SK-N-SH (cell line): ENCODE measurements around the gene SPRYD3. TPM values are rescaled to one million over a fixed set of nuclear protein-coding genes. Genes with fewer than 3 reads are reported as not detected.

Experiments
- CTCF ChIA-PET: fragments of 300-600, 350-600 bp; formaldehyde crosslinking; extraction: SDS; loops from one replicate; lab custom pipeline; 2021; lab: Yijun Ruan, JAX
- POLR2A ChIA-PET: fragments of 350-600 bp; sonication (Branson Sonifier 250); formaldehyde crosslinking; extraction: SDS; loops from one replicate; lab custom pipeline; 2020; ENCODE audit warnings: antibody characterized with exemption, inconsistent platforms; lab: Yijun Ruan, JAX
- DNase-seq: peaks from one replicate; pipeline ENCODE4 v3.0.0; 2012
- H2AFZ ChIP-seq: fragments of 200-600 bp; sonication (generic); 2 replicates; pipeline ENCODE4 v1.8.1; 2016; ENCODE audit warnings: antibody characterized with exemption, mild to moderate bottlenecking, low read depth
- H3F3A ChIP-seq: fragments of 200-600 bp; sonication (generic); replicated peaks from 2 replicates; pipeline ENCODE3; 2016; ENCODE audit warnings: antibody characterized with exemption, mild to moderate bottlenecking; ENCODE audit not compliant: insufficient read depth
- H3K27ac ChIP-seq, 2 experiments: fragments of 200-500 bp in 1 of 2; fragments of 200-600 bp in 1 of 2; sonication (Bioruptor generic) in 1 of 2; sonication (generic), shearing (Covaris generic) in 1 of 2; 2 replicates each; pipeline versions ENCODE4 v1.5.1 to v1.6.1; 2014 to 2016; ENCODE audit warnings: low read depth in 2 of 2, inconsistent platforms in 1 of 2, low read length in 1 of 2, mild to moderate bottlenecking in 1 of 2, mixed read lengths in 1 of 2
- H3K27me3 ChIP-seq: fragments of 200-600 bp; sonication (generic), shearing (Covaris generic); 2 replicates; pipeline ENCODE4 v1.6.1; 2016; ENCODE audit warnings: mixed run types; ENCODE audit not compliant: insufficient read depth
- H3K36me3 ChIP-seq, 2 experiments: fragments of 200-500 bp in 1 of 2; fragments of 200-600 bp in 1 of 2; sonication (Bioruptor generic) in 1 of 2; sonication (generic) in 1 of 2; replicated peaks in 1 of 2; 2 replicates each; pipeline versions ENCODE3 to v1.5.1; 2014 to 2016; ENCODE audit warnings: low read length in 1 of 2, mild to moderate bottlenecking in 1 of 2; ENCODE audit not compliant: insufficient read depth in 2 of 2, control insufficient read depth in 1 of 2
- H3K4me1 ChIP-seq, 2 experiments: fragments of 200-500 bp in 1 of 2; fragments of 200-600 bp in 1 of 2; sonication (Bioruptor generic) in 1 of 2; sonication (generic), shearing (Covaris generic) in 1 of 2; 2 replicates each; pipeline versions ENCODE4 v1.5.1 to v1.6.1; 2014 to 2016; ENCODE audit warnings: low read depth in 1 of 2, low read length in 1 of 2, mixed run types in 1 of 2; ENCODE audit not compliant: insufficient read depth in 2 of 2, control insufficient read depth in 1 of 2
- H3K4me2 ChIP-seq: fragments of 200-600 bp; sonication (generic), shearing (Covaris generic); 2 replicates; pipeline ENCODE4 v1.6.1; 2017; ENCODE audit warnings: mixed run types
- H3K4me3 ChIP-seq, 2 experiments: fragments of 200-500 bp in 1 of 2; fragments of 200-600 bp in 1 of 2; sonication (Bioruptor generic) in 1 of 2; sonication (generic), shearing (Covaris generic) in 1 of 2; 2 replicates each; pipeline versions ENCODE4 v1.5.1 to v1.8.1; 2014 to 2016; ENCODE audit warnings: low read depth in 2 of 2, inconsistent platforms in 1 of 2, low read length in 1 of 2, mild to moderate bottlenecking in 1 of 2, mixed read lengths in 1 of 2, moderate library complexity in 1 of 2
- H3K79me2 ChIP-seq: fragments of 200-600 bp; sonication (generic); 2 replicates; pipeline ENCODE4 v1.8.1; 2017; ENCODE audit warnings: mild to moderate bottlenecking; ENCODE audit not compliant: insufficient read depth
- H3K9ac ChIP-seq: fragments of 200-600 bp; sonication (generic); 2 replicates; pipeline ENCODE4 v1.6.1; 2017; ENCODE audit warnings: mixed run types
- H3K9me2 ChIP-seq: fragments of 200-600 bp; sonication (generic); 2 replicates; pipeline ENCODE4 v1.6.1; 2017; ENCODE audit warnings: mixed run types
- H3K9me3 ChIP-seq: fragments of 200-600 bp; sonication (generic); 2 replicates; pipeline ENCODE4 v1.6.1; 2017; ENCODE audit warnings: mixed run types, mild to moderate bottlenecking, moderate library complexity
- H4K20me1 ChIP-seq: fragments of 200-600 bp; sonication (generic); 2 replicates; pipeline ENCODE4 v1.6.1; 2017; ENCODE audit warnings: mild to moderate bottlenecking, mixed run types; ENCODE audit not compliant: insufficient read depth
- ELF1 ChIP-seq: IDR thresholded peaks from 2 replicates; pipeline ENCODE4 v1.4.0; 2012
- FOXJ3 ChIP-seq: sonication (generic); formaldehyde crosslinking; IDR thresholded peaks from 2 replicates; pipeline ENCODE4 v1.5.1; 2020; ENCODE audit warnings: mild to moderate bottlenecking, missing genetic modification reagents
- FOXM1 ChIP-seq: IDR thresholded peaks from 2 replicates; pipeline ENCODE4 v1.4.0; 2012; ENCODE audit warnings: low read depth, mild to moderate bottlenecking
- JUND ChIP-seq: IDR thresholded peaks from 2 replicates; pipeline ENCODE4 v1.4.0; 2012
- MAX ChIP-seq: IDR thresholded peaks from 2 replicates; pipeline ENCODE4 v1.4.0; 2012; ENCODE audit warnings: low read depth
- NFIC ChIP-seq: IDR thresholded peaks from 2 replicates; pipeline ENCODE4 v1.4.0; 2012; ENCODE audit warnings: borderline replicate concordance
- RAD21 ChIP-seq: IDR thresholded peaks from 2 replicates; pipeline ENCODE4 v1.6.1; 2012; ENCODE audit warnings: mild to moderate bottlenecking, low read length
- REST ChIP-seq: IDR thresholded peaks from 2 replicates; pipeline ENCODE4 v1.6.1; 2012; ENCODE audit warnings: mild to moderate bottlenecking, low read depth, low read length, moderate library complexity
- RFX5 ChIP-seq: IDR thresholded peaks from 2 replicates; pipeline ENCODE4 v1.6.1; 2012; ENCODE audit warnings: mild to moderate bottlenecking, improper control_type of control experiment, low read length
- RXRA ChIP-seq: IDR thresholded peaks from 2 replicates; pipeline ENCODE4 v1.4.0; 2012; ENCODE audit warnings: low read depth, mild to moderate bottlenecking, borderline replicate concordance
- SIN3A ChIP-seq: IDR thresholded peaks from 2 replicates; pipeline ENCODE4 v1.6.1; 2012; ENCODE audit warnings: low read depth, mild to moderate bottlenecking, low read length, moderate library complexity, borderline replicate concordance
- YY1 ChIP-seq: IDR thresholded peaks from 2 replicates; pipeline ENCODE4 v1.4.0; 2012; ENCODE audit warnings: low read depth, mild to moderate bottlenecking
- ZBTB33 ChIP-seq: IDR thresholded peaks from 2 replicates; pipeline ENCODE4 v1.4.0; 2012; ENCODE audit warnings: low read depth, borderline replicate concordance
- WGBS: methylation state at CpG from one replicate; pipeline ENCODE4 v1.1.6; 2017; ENCODE audit warnings: low lambda C conversion rate; 5-methylcytosine and 5-hydroxymethylcytosine counted together
- polyA plus RNA-seq, 3 experiments: library from polyadenylated mRNA; depleted of rRNA; stranded (reverse); fragments of >200 nt; gene quantifications; 2 replicates each; pipeline ENCODE4 v1.2.3, GENCODE V29; 2012

SPRYD3 gene
- polyA plus RNA-seq, 1 of the 3 experiments (the other 2 are of a cell fraction) = 20.3 TPM

- TF ChIP-seq SIN3A (0 out of 2 replicates have a peak, but pooled peaks have one; percentile 45), JUND (no peak)
- H3K9ac ChIP-seq = no peak overlapping the region
- no peak overlapping the region for H3K4me3 ChIP-seq
- no peak overlapping the region for H2AFZ ChIP-seq
- peaks cover 8% of the 10 kb centered on the region; the same call in 1 of the 2 replicates for H3K79me2 ChIP-seq
- H3K36me3 ChIP-seq = peaks cover 24 to 27% of the 10 kb centered on the region in 2 experiments
- no peaks in the 10 kb centered on the region for H3K27me3 ChIP-seq
- 95% methylated on average over 7 of the region's 7 CpGs for WGBS
- peak overlapping the region in 1 of 2 experiments; percentile 6; a peak in 1 of 4 replicates for H3K27ac ChIP-seq
- peaks cover under 1 to 17% of the 10 kb centered on the region in 2 experiments for H3K4me1 ChIP-seq
- CTCF ChIA-PET = interaction anchor here (1.4 to 1.7 kb wide), 4 partner anchors 12 to 158 kb away, joined by 3 to 11 read pairs (median 4); no protein-coding TSS in a partner anchor
- POLR2A ChIA-PET = no interaction called here
- peaks cover 46% of the 10 kb centered on the region for H3F3A ChIP-seq
- H3K9me2 ChIP-seq = no peaks in the 10 kb centered on the region
- H4K20me1 ChIP-seq = no peaks in the 10 kb centered on the region
- peak; percentile 7 for DNase-seq
- no peaks in the 10 kb centered on the region for H3K9me3 ChIP-seq
- H3K4me2 ChIP-seq = no peak overlapping the region
Observed at GRCh38 chr12:53042607-53043454, 36.4 kb downstream of the SPRYD3 start.

GRCh38 chr12:53039851-53040250, 39.3 kb downstream of the SPRYD3 start:
- H3K4me2 ChIP-seq = no peak overlapping the region
- no peak overlapping the region for H2AFZ ChIP-seq
- H4K20me1 ChIP-seq = no peaks in the 10 kb centered on the region
- TF ChIP-seq NFIC (no peak), ZBTB33 (no peak), FOXJ3 (CRISPR knock-in tag) (no peak), RAD21 (no peak), MAX (no peak), FOXM1 (no peak), RXRA (no peak), YY1 (no peak), ELF1 (no peak), REST (no peak), JUND (no peak), RFX5 (no peak)
- no peaks in the 10 kb centered on the region for H3K27me3 ChIP-seq
- H3K79me2 ChIP-seq = peaks cover 3% of the 10 kb centered on the region
- H3K9me2 ChIP-seq = no peaks in the 10 kb centered on the region
- CTCF ChIA-PET = interaction anchor here (0.9 kb wide), 1 partner anchor 59 kb away, joined by 3 read pairs; no protein-coding TSS in a partner anchor
- H3K4me1 ChIP-seq = no peaks in the 10 kb centered on the region; a peak in 1 of 4 replicates
- peaks cover 45 to 47% of the 10 kb centered on the region in 2 experiments for H3K36me3 ChIP-seq
- no peak overlapping the region for H3K4me3 ChIP-seq
- H3K27ac ChIP-seq = no peak overlapping the region
- 74% methylated on average over 4 of the region's 4 CpGs for WGBS
- H3F3A ChIP-seq = peaks cover 41% of the 10 kb centered on the region
- POLR2A ChIA-PET = no interaction called here
- no peaks in the 10 kb centered on the region for H3K9me3 ChIP-seq
- DNase-seq = no peak
- no peak overlapping the region for H3K9ac ChIP-seq
